ENCODE results near the gene INSC. TPM values are rescaled to one million over a fixed set of nuclear protein-coding genes. Genes with fewer than 3 reads are reported as not detected.

INSC gene
- total RNA-seq, 4 donors from 2014 or later = not detected

GRCh38 chr11:15195454-15196200, 80.9 kb downstream of the INSC start:
- ATAC-seq (no peak), DNase-seq (no peak)
- in situ Hi-C loops (cut with MboI; ENCODE audit: low sequenced_read_pairs in 4 of 4) (no loop called here), intact Hi-C loops (cut with DNase I; ENCODE audit: low total_unique reads) (no loop called here)
- H3K27me3 ChIP-seq = no peaks in the 10 kb centered on the region
- no peak overlapping the region for H3K4me3 ChIP-seq
- peaks cover 19 to 29% of the 10 kb centered on the region in 2 donors for H3K4me1 ChIP-seq
- H3K36me3 ChIP-seq = no peaks in the 10 kb centered on the region
- no peak overlapping the region for H3K27ac ChIP-seq
- H3K9me3 ChIP-seq = no peaks in the 10 kb centered on the region
- TF ChIP-seq POLR2A (IDR thresholded peaks at IDR 0.05) (no peak), CTCF (IDR thresholded peaks at IDR 0.05 in 4 of 5, conservative IDR thresholded peaks at IDR 0.05 in 1 of 5) (no peak)

- Histone ChIP-seq H3K4me3 (no peak overlapping the region), H3K27me3 (no peaks in the 10 kb centered on the region), H3K4me1 (peaks cover 25 to 29% of the 10 kb centered on the region in 2 donors), H3K9me3 (no peaks in the 10 kb centered on the region), H3K36me3 (no peaks in the 10 kb centered on the region), H3K27ac (no peak overlapping the region)
- DNase-seq (no peak), ATAC-seq (no peak)
- in situ Hi-C loops (cut with MboI; ENCODE audit: low sequenced_read_pairs in 4 of 4) = no loop called here
- TF ChIP-seq POLR2A (IDR thresholded peaks at IDR 0.05) (no peak), CTCF (IDR thresholded peaks at IDR 0.05 in 4 of 5, conservative IDR thresholded peaks at IDR 0.05 in 1 of 5) (no peak)
- intact Hi-C loops (cut with DNase I; ENCODE audit: low total_unique reads) = no loop called here
These were observed 82.0 kb downstream of the INSC start for GRCh38 chr11:15196704-15197103.

GRCh38 chr11:15197696-15198095, 83.0 kb downstream of the INSC start:
- Histone ChIP-seq H3K27ac (no peak overlapping the region), H3K4me1 (peaks cover 25 to 29% of the 10 kb centered on the region in 2 donors), H3K27me3 (no peaks in the 10 kb centered on the region), H3K9me3 (no peaks in the 10 kb centered on the region), H3K36me3 (no peaks in the 10 kb centered on the region), H3K4me3 (no peak overlapping the region)
- intact Hi-C loops (cut with DNase I; ENCODE audit: low total_unique reads) = no loop called here
- TF ChIP-seq POLR2A (IDR thresholded peaks at IDR 0.05) = no peak
- no peak for TF ChIP-seq CTCF (IDR thresholded peaks at IDR 0.05 in 4 of 5, conservative IDR thresholded peaks at IDR 0.05 in 1 of 5)
- no peak for DNase-seq
- ATAC-seq = no peak
- in situ Hi-C loops (cut with MboI; ENCODE audit: low sequenced_read_pairs in 4 of 4) = no loop called here

- no peak for TF ChIP-seq POLR2A (IDR thresholded peaks at IDR 0.05)
- no peak for TF ChIP-seq CTCF (IDR thresholded peaks at IDR 0.05 in 4 of 5, conservative IDR thresholded peaks at IDR 0.05 in 1 of 5)
- in situ Hi-C loops (cut with MboI; ENCODE audit: low sequenced_read_pairs in 4 of 4) = no loop called here
- no peaks in the 10 kb centered on the region for H3K9me3 ChIP-seq
- no peaks in the 10 kb centered on the region for H3K27me3 ChIP-seq
- ATAC-seq (peak; percentile 46 to 47), DNase-seq (no peak)
- no peaks in the 10 kb centered on the region for H3K36me3 ChIP-seq
- H3K27ac ChIP-seq = peak overlapping the region in 1 of 4 donors; percentile 22
- H3K4me1 ChIP-seq = peaks cover 25 to 29% of the 10 kb centered on the region in 2 donors
- intact Hi-C loops (cut with DNase I; ENCODE audit: low total_unique reads) = no loop called here
- no peak overlapping the region for H3K4me3 ChIP-seq
These were observed 83.6 kb downstream of the INSC start for GRCh38 chr11:15198284-15198683.
